GM12864 (cell line): ENCODE measurements around the gene CCKAR.

Experiments
- DNase-seq: peaks from one replicate; pipeline ENCODE4 v3.0.0-alpha.2; 2011; ENCODE audit warnings: low read depth
- H3K4me3 ChIP-seq: 2 replicates; pipeline ENCODE4 v1.5.1; 2011; ENCODE audit warnings: mild to moderate bottlenecking, low read depth, low read length, control low read depth
- TF ChIP-seq, protein P1 (sequence below): IDR thresholded peaks from 2 replicates; pipeline ENCODE4 v1.5.1; 2011; ENCODE audit warnings: low read depth, mild to moderate bottlenecking, moderate library complexity, low read length, control low read depth, inconsistent platforms; ENCODE audit errors: missing control alignments

Gene CCKAR, protein sequence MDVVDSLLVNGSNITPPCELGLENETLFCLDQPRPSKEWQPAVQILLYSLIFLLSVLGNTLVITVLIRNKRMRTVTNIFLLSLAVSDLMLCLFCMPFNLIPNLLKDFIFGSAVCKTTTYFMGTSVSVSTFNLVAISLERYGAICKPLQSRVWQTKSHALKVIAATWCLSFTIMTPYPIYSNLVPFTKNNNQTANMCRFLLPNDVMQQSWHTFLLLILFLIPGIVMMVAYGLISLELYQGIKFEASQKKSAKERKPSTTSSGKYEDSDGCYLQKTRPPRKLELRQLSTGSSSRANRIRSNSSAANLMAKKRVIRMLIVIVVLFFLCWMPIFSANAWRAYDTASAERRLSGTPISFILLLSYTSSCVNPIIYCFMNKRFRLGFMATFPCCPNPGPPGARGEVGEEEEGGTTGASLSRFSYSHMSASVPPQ

DNA sequence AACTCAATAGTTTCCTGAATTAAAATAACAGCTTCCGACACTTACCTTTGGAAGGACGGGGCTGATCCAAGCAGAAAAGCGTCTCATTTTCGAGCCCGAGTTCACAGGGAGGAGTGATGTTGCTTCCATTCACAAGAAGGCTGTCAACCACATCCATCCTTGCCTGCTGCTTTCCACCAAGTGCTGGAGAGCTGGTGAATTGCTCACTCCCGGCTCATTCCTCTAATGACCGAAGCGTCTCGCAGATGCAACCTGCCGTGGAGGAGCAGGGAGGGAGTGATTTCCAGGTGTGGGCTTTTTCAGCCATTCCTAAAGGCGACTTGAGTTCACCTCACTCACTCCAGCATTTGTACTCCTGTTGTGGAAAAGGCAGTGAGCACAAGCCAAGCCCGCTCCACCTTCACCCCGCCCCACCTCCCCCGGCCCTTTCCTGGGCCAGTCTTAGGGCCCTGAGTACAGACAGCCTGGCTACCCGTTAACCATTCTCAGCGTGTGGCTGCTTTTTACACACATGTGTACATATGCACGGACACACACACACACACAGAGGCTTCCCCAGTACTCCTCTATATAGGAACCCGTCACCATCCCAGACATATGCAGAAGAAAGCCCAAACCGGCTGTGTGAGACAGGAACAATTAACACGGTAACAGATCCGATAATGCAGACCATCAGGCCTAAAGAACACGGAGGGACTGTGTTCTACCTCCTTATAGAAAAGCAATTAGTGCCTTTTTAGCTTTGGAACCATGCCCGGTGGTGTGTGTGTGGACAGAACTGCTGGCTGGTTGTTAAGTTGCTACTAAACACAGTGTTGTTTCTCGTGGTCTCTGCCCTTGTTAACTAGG lies at the start of gene CCKAR:
CCKAR (minus strand) TSS at position 374 of the 849 bp plus-strand sequence; CDS start at position 157, 217 bp downstream.
- DNase-seq: no peak
- no peak within 1 kb of the TSS for H3K4me3 ChIP-seq
- TF ChIP-seq, protein P1, sequence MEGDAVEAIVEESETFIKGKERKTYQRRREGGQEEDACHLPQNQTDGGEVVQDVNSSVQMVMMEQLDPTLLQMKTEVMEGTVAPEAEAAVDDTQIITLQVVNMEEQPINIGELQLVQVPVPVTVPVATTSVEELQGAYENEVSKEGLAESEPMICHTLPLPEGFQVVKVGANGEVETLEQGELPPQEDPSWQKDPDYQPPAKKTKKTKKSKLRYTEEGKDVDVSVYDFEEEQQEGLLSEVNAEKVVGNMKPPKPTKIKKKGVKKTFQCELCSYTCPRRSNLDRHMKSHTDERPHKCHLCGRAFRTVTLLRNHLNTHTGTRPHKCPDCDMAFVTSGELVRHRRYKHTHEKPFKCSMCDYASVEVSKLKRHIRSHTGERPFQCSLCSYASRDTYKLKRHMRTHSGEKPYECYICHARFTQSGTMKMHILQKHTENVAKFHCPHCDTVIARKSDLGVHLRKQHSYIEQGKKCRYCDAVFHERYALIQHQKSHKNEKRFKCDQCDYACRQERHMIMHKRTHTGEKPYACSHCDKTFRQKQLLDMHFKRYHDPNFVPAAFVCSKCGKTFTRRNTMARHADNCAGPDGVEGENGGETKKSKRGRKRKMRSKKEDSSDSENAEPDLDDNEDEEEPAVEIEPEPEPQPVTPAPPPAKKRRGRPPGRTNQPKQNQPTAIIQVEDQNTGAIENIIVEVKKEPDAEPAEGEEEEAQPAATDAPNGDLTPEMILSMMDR: no peak

DNA sequence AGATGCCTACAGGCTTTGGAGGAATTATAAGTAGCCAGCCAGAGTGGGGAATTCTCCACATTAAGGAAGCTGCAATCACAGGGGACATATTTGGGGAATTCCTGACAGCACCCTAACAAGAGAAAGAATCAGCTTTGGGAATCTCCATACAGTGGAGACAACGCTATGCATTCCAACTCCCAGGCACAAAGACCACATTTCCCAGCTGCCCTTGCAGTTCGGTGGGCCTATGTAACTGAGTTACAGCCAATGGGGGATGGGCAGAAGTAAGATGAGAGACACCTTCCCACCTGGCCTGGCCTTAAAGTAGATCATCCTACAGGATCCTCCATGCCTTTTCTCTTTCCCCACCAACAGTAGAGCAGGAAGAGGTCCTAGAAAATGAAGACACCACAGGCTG lies 43.4 kb upstream of the CCKAR start:
- TF ChIP-seq, protein P1: no peak
- H3K4me3 ChIP-seq: no peak overlapping the region
- DNase-seq: no peak

DNA sequence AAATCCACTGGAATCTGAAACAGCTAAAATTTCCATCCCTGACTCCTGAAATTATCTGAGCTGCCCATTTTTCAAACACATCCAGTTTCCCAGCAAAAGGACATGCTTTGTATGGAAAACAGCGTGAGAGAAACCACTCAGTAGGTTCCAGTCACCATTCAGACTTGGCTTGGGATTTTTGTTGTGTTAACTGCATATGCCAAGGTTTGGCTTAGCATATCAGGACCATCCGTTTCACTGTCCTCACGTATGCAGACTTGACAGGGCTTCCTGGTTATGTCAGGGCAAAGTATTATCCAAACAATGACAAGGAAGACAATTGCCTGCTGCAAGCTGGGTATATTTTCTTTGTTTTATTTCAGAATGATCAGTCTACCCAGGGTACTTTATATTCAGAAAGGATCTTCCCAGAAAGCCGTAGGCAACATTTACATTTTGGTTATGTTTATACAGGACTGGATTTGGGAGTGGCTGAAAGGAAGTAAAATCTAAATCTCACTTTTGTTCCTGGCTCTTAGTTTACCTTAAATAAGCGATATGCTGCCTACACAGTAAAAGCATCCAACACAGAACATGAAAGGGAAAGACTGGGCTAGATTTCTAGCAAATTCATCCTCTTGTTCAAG lies 41.3 kb upstream of the CCKAR start:
- DNase-seq: no peak
- no peak overlapping the region for H3K4me3 ChIP-seq
- TF ChIP-seq, protein P1: no peak

DNA sequence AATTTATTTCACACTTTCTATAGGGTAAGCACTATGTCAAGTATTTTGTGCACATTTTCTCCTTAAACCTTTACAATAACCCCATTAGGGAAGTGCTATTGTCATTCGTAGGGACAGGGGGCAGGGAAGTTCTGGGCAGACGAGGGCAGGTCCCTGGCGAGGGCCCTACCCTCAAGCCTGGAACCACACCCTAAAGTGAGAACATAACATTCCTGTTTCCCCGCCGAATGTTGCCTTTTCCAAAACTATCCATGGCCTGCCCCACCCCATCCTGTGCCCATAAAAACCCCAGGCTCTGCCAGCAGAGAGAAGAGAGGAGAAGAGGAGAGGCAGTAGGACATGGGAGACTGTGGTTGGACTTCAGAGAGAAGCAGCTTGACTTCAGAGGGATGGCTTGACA lies 39.8 kb upstream of the CCKAR start:
- no peak for DNase-seq
- TF ChIP-seq, protein P1: no peak

DNA sequence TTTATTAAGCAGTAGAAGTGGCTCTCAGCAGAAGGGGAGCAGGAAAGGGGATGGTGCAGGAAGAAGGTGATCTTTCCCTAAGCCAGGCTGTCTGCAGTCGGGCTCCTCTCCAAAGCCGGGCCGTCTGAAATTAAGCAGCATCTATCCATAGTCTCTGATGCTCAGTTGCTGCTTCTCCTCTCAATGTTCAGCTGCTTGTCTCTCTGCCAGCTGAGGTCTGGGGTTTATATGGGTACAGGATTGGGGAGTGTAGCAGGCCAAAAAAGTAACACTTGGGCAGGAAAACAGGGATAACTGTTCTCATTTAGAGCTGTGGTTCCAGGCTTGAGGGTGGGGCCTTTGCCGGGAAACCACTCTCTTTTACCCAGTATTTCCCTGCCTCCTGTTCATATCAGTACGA lies 39.2 kb upstream of the CCKAR start:
- no peak for DNase-seq
- TF ChIP-seq, protein P1: no peak
- H3K4me3 ChIP-seq: no peak overlapping the region

More for the DNA sequence above, 39.8 kb upstream of the CCKAR start:
- H3K4me3 ChIP-seq: no peak overlapping the region

DNA sequence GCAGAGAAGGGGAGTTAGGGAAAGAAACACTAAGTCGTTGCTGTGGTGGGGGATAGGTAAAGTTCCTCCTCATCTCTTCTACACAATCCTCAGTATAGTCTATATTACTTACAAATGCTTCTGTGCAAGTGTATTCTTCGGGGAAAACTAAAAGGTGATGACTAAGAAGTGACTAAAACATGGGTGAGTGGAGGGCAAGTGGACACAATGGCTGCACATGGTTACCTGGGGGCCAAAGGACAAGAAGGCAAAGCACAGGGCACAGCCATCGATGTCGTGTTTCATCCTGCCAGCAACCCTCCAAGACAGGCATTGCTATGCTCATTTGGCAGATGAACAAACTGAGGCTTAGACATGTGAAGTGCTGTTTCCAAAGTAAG lies 35.5 kb upstream of the CCKAR start:
- H3K4me3 ChIP-seq: no peak overlapping the region
- TF ChIP-seq, protein P1: no peak
- DNase-seq: no peak
